Type B pancreatic cell (in vitro differentiated cells): ENCODE measurements around the gene TUBGCP6. TPM values are rescaled to one million over a fixed set of nuclear protein-coding genes. Genes with fewer than 3 reads are reported as not detected.
A peak's percentile ranks its signal among the peaks of the same experiment; 100 is the strongest.

ENCODE experiments used
- DNase-seq: peaks from one replicate; pipeline ENCODE4 v3.0.0; 2021; ENCODE audit warnings: mixed read lengths; ENCODE audit not compliant: unreplicated experiment; ENCODE audit errors: extremely low spot score
- H3K27ac Mint-ChIP-seq: 2 replicates; pipeline ENCODE4 v1.8.0; 2021; ENCODE audit warnings: mild to moderate bottlenecking, mixed read lengths
- H3K27me3 Mint-ChIP-seq: 2 replicates; pipeline ENCODE4 v1.8.0; 2021; ENCODE audit warnings: mixed read lengths
- H3K36me3 Mint-ChIP-seq: 2 replicates; pipeline ENCODE4 v1.8.0; 2021; ENCODE audit warnings: mixed read lengths
- H3K4me1 Mint-ChIP-seq: one replicate; pipeline ENCODE4 v1.8.0; 2021; ENCODE audit warnings: mixed read lengths; ENCODE audit not compliant: unreplicated experiment
- H3K4me3 Mint-ChIP-seq: 2 replicates; pipeline ENCODE4 v1.8.0; 2021; ENCODE audit warnings: mild to moderate bottlenecking, mixed read lengths
- H3K9me3 Mint-ChIP-seq: 2 replicates; pipeline ENCODE4 v1.8.0; 2021; ENCODE audit warnings: mixed read lengths
- total RNA-seq: library from RNA; stranded (reverse); gene quantifications from 2 replicates; pipeline ENCODE4 v1.2.1, GENCODE V29; 2021; ENCODE audit warnings: low replicate concordance
- TF ChIP-seq, protein P1 (sequence below): fragments of 200-600 bp; sonication (generic); conservative IDR thresholded peaks from 2 replicates; pipeline ENCODE4 v1.5.0; 2021; ENCODE audit warnings: antibody characterized with exemption, mild to moderate bottlenecking

The TUBGCP6 gene
- total RNA-seq, 1 donor from 2014 or later: 51.4 TPM

DNA sequence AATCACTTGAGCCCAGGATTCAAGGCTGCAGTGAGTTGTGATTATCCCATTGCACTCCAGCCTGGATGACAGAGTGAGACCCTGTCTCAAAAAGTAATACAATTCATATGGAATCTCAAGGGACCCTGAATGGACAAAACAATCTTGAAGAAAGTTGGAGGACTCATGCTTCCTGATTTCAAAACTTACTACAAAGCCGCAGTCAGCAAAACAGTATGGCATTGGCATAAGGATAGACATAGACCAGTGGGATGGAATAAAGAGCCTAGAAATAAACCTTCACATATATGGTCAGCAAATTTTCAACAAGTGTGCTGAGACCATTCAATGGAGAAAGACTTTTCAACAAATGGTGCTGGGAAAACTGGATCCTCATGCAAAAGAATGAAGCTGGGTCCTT lies 41.5 kb downstream of the TUBGCP6 start:
- no peak overlapping the region for H3K27ac Mint-ChIP-seq
- TF ChIP-seq, protein P1, sequence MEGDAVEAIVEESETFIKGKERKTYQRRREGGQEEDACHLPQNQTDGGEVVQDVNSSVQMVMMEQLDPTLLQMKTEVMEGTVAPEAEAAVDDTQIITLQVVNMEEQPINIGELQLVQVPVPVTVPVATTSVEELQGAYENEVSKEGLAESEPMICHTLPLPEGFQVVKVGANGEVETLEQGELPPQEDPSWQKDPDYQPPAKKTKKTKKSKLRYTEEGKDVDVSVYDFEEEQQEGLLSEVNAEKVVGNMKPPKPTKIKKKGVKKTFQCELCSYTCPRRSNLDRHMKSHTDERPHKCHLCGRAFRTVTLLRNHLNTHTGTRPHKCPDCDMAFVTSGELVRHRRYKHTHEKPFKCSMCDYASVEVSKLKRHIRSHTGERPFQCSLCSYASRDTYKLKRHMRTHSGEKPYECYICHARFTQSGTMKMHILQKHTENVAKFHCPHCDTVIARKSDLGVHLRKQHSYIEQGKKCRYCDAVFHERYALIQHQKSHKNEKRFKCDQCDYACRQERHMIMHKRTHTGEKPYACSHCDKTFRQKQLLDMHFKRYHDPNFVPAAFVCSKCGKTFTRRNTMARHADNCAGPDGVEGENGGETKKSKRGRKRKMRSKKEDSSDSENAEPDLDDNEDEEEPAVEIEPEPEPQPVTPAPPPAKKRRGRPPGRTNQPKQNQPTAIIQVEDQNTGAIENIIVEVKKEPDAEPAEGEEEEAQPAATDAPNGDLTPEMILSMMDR: no peak
- H3K9me3 Mint-ChIP-seq: no peaks in the 10 kb centered on the region
- DNase-seq: no peak
- peaks cover 20% of the 10 kb centered on the region for H3K36me3 Mint-ChIP-seq
- no peaks in the 10 kb centered on the region for H3K27me3 Mint-ChIP-seq
- H3K4me1 Mint-ChIP-seq: peaks cover 16% of the 10 kb centered on the region
- no peak overlapping the region for H3K4me3 Mint-ChIP-seq

DNA sequence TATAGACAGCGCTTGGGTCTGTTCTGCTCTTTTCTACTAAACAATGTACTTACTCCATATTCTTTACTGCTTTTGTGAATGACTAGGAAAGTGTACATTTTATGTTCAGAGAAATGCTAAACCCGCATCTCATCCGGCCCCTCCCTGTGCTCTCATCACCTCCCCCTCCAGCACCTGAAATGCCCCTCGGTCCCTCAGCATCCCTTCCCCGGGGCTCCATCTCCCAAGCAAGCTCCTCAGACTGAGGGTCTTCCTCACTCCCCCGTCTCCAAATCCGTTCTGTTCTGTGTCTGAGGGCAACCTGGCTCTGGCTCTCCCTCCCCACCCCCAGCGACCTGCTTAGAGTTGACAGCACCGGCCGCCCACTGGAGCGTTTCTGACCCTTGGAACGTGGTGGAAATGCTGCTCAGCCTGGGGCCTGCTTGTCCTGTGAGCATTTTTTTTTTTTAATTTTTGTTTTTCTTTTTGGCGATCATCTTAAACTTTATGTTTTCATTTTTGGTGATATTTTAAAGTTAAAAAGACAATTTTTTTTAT lies 42.6 kb downstream of the TUBGCP6 start:
- Mint-ChIP-seq H3K36me3 (peaks cover 20% of the 10 kb centered on the region), H3K4me1 (peaks cover 16% of the 10 kb centered on the region), H3K27me3 (no peaks in the 10 kb centered on the region), H3K27ac (peak overlapping the region; percentile 76), H3K4me3 (peak overlapping the region; percentile 90), H3K9me3 (no peaks in the 10 kb centered on the region)
- DNase-seq: no peak
- TF ChIP-seq, protein P1: no peak

DNA sequence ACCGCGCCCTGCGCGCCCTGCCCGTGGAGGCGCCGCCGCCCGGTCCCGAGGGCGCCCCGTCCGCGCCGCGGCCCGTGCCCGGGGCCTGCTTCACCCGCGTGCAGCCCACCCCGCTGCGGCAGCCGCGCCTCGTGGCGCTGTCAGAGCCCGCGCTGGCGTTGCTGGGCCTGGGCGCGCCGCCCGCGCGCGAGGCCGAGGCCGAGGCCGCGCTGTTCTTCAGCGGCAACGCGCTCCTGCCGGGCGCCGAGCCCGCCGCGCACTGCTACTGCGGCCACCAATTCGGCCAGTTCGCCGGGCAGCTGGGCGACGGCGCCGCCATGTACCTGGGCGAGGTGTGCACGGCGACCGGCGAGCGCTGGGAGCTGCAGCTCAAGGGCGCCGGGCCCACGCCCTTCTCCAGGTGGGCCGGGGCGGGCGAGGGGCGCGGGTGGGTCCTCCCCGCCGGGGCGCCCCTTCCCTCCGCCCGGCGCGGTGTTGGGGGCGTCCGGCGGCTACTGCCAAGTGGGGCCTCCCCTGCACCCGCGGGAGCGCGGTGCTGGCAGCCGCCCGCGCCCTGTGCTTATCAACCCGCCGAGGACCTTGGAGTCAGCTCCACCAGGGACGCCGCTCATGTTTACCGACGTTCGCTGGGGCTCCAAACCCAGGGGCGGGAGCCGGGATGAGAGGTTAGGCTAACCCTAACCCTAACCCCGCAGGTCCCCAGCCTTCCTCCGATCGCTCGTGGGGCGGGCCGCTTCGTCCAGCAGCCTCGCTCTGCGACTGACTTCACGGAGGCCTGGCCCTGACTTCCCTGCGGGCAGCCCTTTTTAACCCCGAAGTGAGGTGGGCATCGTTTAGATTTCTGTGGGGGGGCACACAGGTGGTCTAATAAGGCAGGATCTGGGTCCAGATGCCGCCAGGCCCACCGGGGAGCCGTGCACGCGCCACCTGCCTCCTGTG lies 43.4 kb downstream of the TUBGCP6 start:
- Mint-ChIP-seq H3K36me3 (peaks cover 20% of the 10 kb centered on the region), H3K4me3 (peak overlapping the region; percentile 90), H3K4me1 (peaks cover 16% of the 10 kb centered on the region), H3K27ac (peak overlapping the region; percentile 76), H3K27me3 (no peaks in the 10 kb centered on the region), H3K9me3 (no peaks in the 10 kb centered on the region)
- DNase-seq: no peak
- TF ChIP-seq, protein P1: no peak

DNA sequence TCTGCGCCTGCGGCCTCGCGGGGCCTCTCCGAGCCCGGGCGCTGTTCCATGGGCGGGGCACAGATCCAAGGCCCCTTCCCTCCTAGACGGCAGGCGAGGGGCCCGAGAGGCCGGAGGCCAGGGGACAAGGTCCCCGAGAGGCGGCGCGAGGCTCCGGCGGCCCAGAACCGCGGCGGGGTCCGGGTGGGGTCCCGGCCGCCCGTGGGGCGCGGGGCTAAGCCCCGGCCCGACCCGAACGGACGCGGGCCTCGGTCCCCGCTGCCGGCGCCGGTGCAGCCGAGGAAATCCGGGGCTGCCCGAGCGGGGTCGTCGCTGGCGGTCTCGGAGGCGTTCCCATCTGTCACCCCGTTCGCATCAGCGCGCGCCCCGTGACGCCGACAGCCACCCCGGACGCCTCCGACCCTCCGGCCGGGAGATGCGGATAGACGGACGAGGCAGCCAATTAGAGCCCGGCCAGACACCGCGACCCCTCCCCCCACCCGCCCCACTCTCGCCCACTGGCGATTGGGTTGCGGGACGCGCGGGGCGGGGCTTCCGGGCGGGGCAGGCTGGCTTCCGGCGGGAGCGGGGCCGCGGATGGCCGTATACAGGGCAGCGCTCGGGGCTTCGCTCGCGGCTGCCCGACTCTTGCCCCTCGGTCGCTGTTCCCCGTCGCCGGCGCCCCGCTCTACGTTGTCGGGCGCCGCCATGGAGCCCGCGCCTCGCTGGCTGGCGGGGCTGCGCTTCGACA lies 44.2 kb downstream of the TUBGCP6 start, which contains the start of gene SELENOO:
Gene SELENOO (plus strand): TSS at position 551 of the 730 bp plus-strand sequence. CDS start 26 bp downstream, at position 577.
- H3K36me3 Mint-ChIP-seq: peaks cover 20% of the 10 kb centered on the region
- DNase-seq: peak; percentile 92
- TF ChIP-seq, protein P1: no peak
- H3K27me3 Mint-ChIP-seq: no peaks in the 10 kb centered on the region
- H3K27ac Mint-ChIP-seq: peak within 1 kb of the TSS; percentile 76
- H3K4me1 Mint-ChIP-seq: peaks cover 16% of the 10 kb centered on the region
- peak within 1 kb of the TSS; percentile 90 for H3K4me3 Mint-ChIP-seq
- H3K9me3 Mint-ChIP-seq: no peaks in the 10 kb centered on the region

DNA sequence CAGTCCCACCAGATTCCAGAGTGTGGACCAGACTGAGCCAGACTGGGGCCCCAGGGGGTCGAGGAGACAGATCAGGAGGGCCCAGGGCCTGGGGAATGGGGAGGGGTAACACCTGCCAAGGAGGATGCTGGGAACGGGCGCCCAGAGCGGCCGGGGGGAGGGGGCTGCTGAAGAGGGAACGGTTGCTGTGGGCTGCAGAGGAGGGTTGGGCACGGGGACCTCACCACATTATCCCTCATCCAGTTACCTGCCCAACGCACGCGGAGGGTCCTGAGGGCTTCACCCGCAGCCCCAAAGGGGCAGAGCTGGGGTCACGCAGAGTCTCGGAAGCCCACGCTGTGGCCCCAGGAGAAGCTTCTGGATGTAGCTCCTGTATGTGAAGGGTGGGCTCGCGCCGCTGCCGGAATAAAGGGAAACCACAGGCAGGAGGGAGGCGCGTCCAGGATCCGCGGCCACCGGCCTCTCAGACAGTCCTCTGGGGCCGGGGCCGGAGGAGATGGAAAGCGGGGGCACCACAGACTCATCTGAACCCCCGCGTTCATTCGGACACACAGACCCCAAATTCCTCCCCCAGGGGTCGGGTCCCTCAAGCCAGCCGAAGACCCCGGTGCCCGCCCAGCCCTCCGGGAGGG lies 44.9 kb downstream of the TUBGCP6 start:
- peaks cover 12% of the 10 kb centered on the region for H3K4me1 Mint-ChIP-seq
- DNase-seq: no peak
- TF ChIP-seq, protein P1: no peak
- no peaks in the 10 kb centered on the region for H3K9me3 Mint-ChIP-seq
- H3K27me3 Mint-ChIP-seq: no peaks in the 10 kb centered on the region
- H3K36me3 Mint-ChIP-seq: peaks cover 18% of the 10 kb centered on the region
- no peak overlapping the region for H3K27ac Mint-ChIP-seq
- H3K4me3 Mint-ChIP-seq: peak overlapping the region; percentile 73
